IMR-90 (cell line): ENCODE results near the gene XPC. TPM values are rescaled to one million over a fixed set of nuclear protein-coding genes. Genes with fewer than 3 reads are reported as not detected.

Experiments
- ATAC-seq: fragments of 200-7000 bp; cut with Tn5 transposase; 2 replicates; pipeline ENCODE4 v1.9.1; 2020; ENCODE audit warnings: low read depth, mild to moderate bottlenecking, moderate library complexity
- BruUV-seq: library from RNA; stranded (reverse); fragments of 400-500 nt; replicated peaks from 2 replicates; lab custom pipeline; 2021; lab: Mats Ljungman, UMichigan
- CTCF ChIA-PET: fragments of 300-600 bp; formaldehyde crosslinking; extraction: SDS; loops from one replicate; lab custom pipeline; 2021; ENCODE audit warnings: antibody characterized with exemption; lab: Yijun Ruan, JAX
- POLR2A ChIA-PET: fragments of 300-600 bp; sonication (Branson Sonifier 250); formaldehyde crosslinking; loops from one replicate; lab custom pipeline; 2022; ENCODE audit warnings: antibody characterized with exemption; ENCODE audit not compliant: unreplicated experiment; lab: Charles Lee
- DNase-seq: peaks from one replicate; pipeline ENCODE4 v3.0.0; 2013
- H2AFZ ChIP-seq: replicated peaks from 2 replicates; pipeline ENCODE3; 2013; ENCODE audit warnings: low read length, mild to moderate bottlenecking; ENCODE audit not compliant: poor library complexity
- H2AK5ac ChIP-seq: 2 replicates; pipeline ENCODE4 v1.6.1; 2013; ENCODE audit warnings: low read depth, low read length, inconsistent platforms
- H2AK9ac ChIP-seq: replicated peaks from 2 replicates; pipeline ENCODE3; 2013; ENCODE audit warnings: mild to moderate bottlenecking, low read depth, low read length, moderate library complexity; ENCODE audit not compliant: poor library complexity
- H2BK120ac ChIP-seq: 2 replicates; pipeline ENCODE4 v1.6.1; 2013; ENCODE audit warnings: low read depth, low read length, inconsistent platforms
- H2BK15ac ChIP-seq: 3 replicates; pipeline ENCODE4 v1.6.1; 2013; ENCODE audit warnings: low read depth, low read length, inconsistent platforms
- H2BK20ac ChIP-seq: 2 replicates; pipeline ENCODE4 v1.6.1; 2013; ENCODE audit warnings: low read depth, mild to moderate bottlenecking, inconsistent platforms, low read length, moderate library complexity
- H2BK5ac ChIP-seq: 2 replicates; pipeline ENCODE4 v1.6.1; 2013; ENCODE audit warnings: mild to moderate bottlenecking, low read depth, low read length, inconsistent platforms; ENCODE audit not compliant: poor library complexity, severe bottlenecking
- H3K14ac ChIP-seq: replicated peaks from 2 replicates; pipeline ENCODE4 v1.6.1; 2013; ENCODE audit warnings: low read depth, low read length, inconsistent platforms
- H3K18ac ChIP-seq: 2 replicates; pipeline ENCODE4 v1.6.1; 2013; ENCODE audit warnings: low read depth, low read length, control low read depth
- H3K23ac ChIP-seq: 2 replicates; pipeline ENCODE4 v1.6.1; 2013; ENCODE audit warnings: low read depth, low read length, inconsistent platforms
- H3K27ac ChIP-seq: 2 replicates; pipeline ENCODE4 v1.5.1; 2013; ENCODE audit warnings: mild to moderate bottlenecking, control low read depth, low read length; ENCODE audit not compliant: insufficient read depth
- H3K27me3 ChIP-seq: 2 replicates; pipeline ENCODE4 v1.6.1; 2013; ENCODE audit warnings: low read length; ENCODE audit not compliant: control insufficient read depth, insufficient read depth
- H3K36me3 ChIP-seq: 2 replicates; pipeline ENCODE4 v1.6.1; 2013; ENCODE audit warnings: low read length, mixed read lengths; ENCODE audit not compliant: control insufficient read depth, insufficient read depth
- H3K4ac ChIP-seq: 2 replicates; pipeline ENCODE4 v1.6.1; 2013; ENCODE audit warnings: low read depth, low read length, inconsistent platforms
- H3K4me1 ChIP-seq: 2 replicates; pipeline ENCODE4 v1.6.1; 2013; ENCODE audit warnings: low read length, mixed read lengths; ENCODE audit not compliant: control insufficient read depth, insufficient read depth
- H3K4me2 ChIP-seq: 2 replicates; pipeline ENCODE4 v1.6.1; 2013; ENCODE audit warnings: low read depth, mild to moderate bottlenecking, control low read depth, low read length, moderate library complexity
- H3K4me3 ChIP-seq: 2 replicates; pipeline ENCODE4 v1.5.1; 2013; ENCODE audit warnings: low read depth, mild to moderate bottlenecking, control low read depth, low read length, moderate library complexity; ENCODE audit not compliant: insufficient read depth
- H3K56ac ChIP-seq: 2 replicates; pipeline ENCODE4 v1.6.1; 2013; ENCODE audit warnings: low read length, inconsistent platforms; ENCODE audit not compliant: insufficient read depth; ENCODE audit errors: extremely low read depth
- H3K79me1 ChIP-seq, 2 experiments: 2 replicates each; pipeline ENCODE4 v1.6.1; 2013; ENCODE audit warnings: low read length in 2 of 2, inconsistent platforms in 1 of 2, low read depth in 1 of 2
- H3K9ac ChIP-seq: 2 replicates; pipeline ENCODE4 v1.6.1; 2013; ENCODE audit warnings: low read depth, low read length, control low read depth
- H3K9me1 ChIP-seq: 2 replicates; pipeline ENCODE4 v1.6.1; 2013; ENCODE audit warnings: low read length, inconsistent platforms; ENCODE audit not compliant: insufficient read depth
- H3K9me3 ChIP-seq: 2 replicates; pipeline ENCODE4 v1.6.1; 2013; ENCODE audit warnings: low read length; ENCODE audit not compliant: control insufficient read depth, insufficient read depth
- H4K20me1 ChIP-seq: 2 replicates; pipeline ENCODE4 v1.6.1; 2013; ENCODE audit warnings: low read length, inconsistent platforms; ENCODE audit not compliant: insufficient read depth
- H4K5ac ChIP-seq: 2 replicates; pipeline ENCODE4 v1.6.1; 2013; ENCODE audit warnings: mild to moderate bottlenecking, low read depth, low read length, control low read depth
- H4K8ac ChIP-seq, 2 experiments: 2 replicates each; pipeline ENCODE4 v1.6.1; 2013; ENCODE audit warnings: low read depth in 2 of 2, low read length in 2 of 2, control low read depth in 1 of 2, inconsistent platforms in 1 of 2
- H4K91ac ChIP-seq: 2 replicates; pipeline ENCODE4 v1.6.1; 2013; ENCODE audit warnings: low read depth, low read length, inconsistent platforms; ENCODE audit not compliant: insufficient read depth
- BHLHE40 ChIP-seq: fragments of 150-350 bp; IDR thresholded peaks from 2 replicates; pipeline ENCODE4 v1.6.1; 2016; ENCODE audit warnings: mild to moderate bottlenecking, low read depth, low read length
- CHD1 ChIP-seq: IDR thresholded peaks from 2 replicates; pipeline ENCODE4 v1.6.1; 2012; ENCODE audit warnings: low read depth, low read length, improper control_type of control experiment
- CTCF ChIP-seq: conservative IDR thresholded peaks from 2 replicates; pipeline ENCODE4 v1.5.1; 2012; ENCODE audit warnings: mild to moderate bottlenecking, low read depth, low read length, improper control_type of control experiment
- MAFK ChIP-seq: IDR thresholded peaks from 2 replicates; pipeline ENCODE4 v1.6.1; 2012; ENCODE audit warnings: low read depth, low read length, improper control_type of control experiment
- MAZ ChIP-seq: IDR thresholded peaks from 2 replicates; pipeline ENCODE4 v1.6.1; 2012; ENCODE audit warnings: low read depth, mild to moderate bottlenecking, low read length, improper control_type of control experiment, moderate library complexity, borderline replicate concordance
- MXI1 ChIP-seq: IDR thresholded peaks from 2 replicates; pipeline ENCODE4 v1.6.1; 2012; ENCODE audit warnings: low read depth, mild to moderate bottlenecking, low read length, moderate library complexity, borderline replicate concordance
- NFE2L2 ChIP-seq: fragments of 150-350 bp; IDR thresholded peaks from 2 replicates; pipeline ENCODE4 v1.6.1; 2016; ENCODE audit warnings: low read depth, mild to moderate bottlenecking, low read length
- POLR2A ChIP-seq: IDR thresholded peaks from 2 replicates; pipeline ENCODE4 v1.6.1; 2012; ENCODE audit warnings: mild to moderate bottlenecking, low read depth, low read length
- RAD21 ChIP-seq: IDR thresholded peaks from 2 replicates; pipeline ENCODE4 v1.6.1; 2012; ENCODE audit warnings: low read length, improper control_type of control experiment
- RFX5 ChIP-seq: IDR thresholded peaks from 2 replicates; pipeline ENCODE4 v1.8.0; 2012; ENCODE audit warnings: low read depth, mild to moderate bottlenecking, low read length, moderate library complexity
- WGBS, 2 experiments: methylation state at CpG; one replicate each; pipeline versions ENCODE4 v1.1.5 to v1.1.7; 2013; ENCODE audit warnings: missing lambda C conversion rate in 2 of 2; ENCODE audit not compliant: insufficient read length in 1 of 2; ENCODE audit errors: extremely low coverage in 2 of 2; 5-methylcytosine and 5-hydroxymethylcytosine counted together
- dilution Hi-C: fragments of 300-500 bp; cut with HindIII; formaldehyde crosslinking; loops from one replicate; pipeline ENCODE4 v1.14.3; 2018; ENCODE audit warnings: low sequenced_read_pairs; ENCODE audit not compliant: unreplicated experiment
- in situ Hi-C: fragments of 300-500 bp; cut with MboI; formaldehyde crosslinking; loops from 3 replicates; pipeline ENCODE4 v1.14.3; 2019; ENCODE audit warnings: low sequenced_read_pairs, inconsistent platforms, mixed read lengths
- intact Hi-C: fragments of 100-400 bp; cut with micrococcal nuclease; formaldehyde crosslinking; loops from 2 replicates; pipeline ENCODE4 v1.10.0; 2022
- polyA plus RNA-seq, 3 experiments: library from polyadenylated mRNA; depleted of rRNA; stranded (reverse); fragments of >200 nt; gene quantifications; 2 replicates each; pipeline ENCODE4 v1.2.3, GENCODE V29; 2012; ENCODE audit warnings: low replicate concordance in 1 of 3
- total RNA-seq: library from RNA; depleted of rRNA; stranded (reverse); fragments of >200 nt; gene quantifications from 2 replicates; pipeline ENCODE4 v1.2.3, GENCODE V29; 2012
- TF ChIP-seq, protein P1 (sequence below): fragments of 150-350 bp; IDR thresholded peaks from 2 replicates; pipeline ENCODE4 v1.6.1; 2017; ENCODE audit warnings: mild to moderate bottlenecking, antibody characterized with exemption, low read length, low read depth

Gene XPC
- total and polyA plus RNA-seq, 2 of the 4 experiments (the other 2 are of a cell fraction), result 30.9 to 48.8 TPM

DNA sequence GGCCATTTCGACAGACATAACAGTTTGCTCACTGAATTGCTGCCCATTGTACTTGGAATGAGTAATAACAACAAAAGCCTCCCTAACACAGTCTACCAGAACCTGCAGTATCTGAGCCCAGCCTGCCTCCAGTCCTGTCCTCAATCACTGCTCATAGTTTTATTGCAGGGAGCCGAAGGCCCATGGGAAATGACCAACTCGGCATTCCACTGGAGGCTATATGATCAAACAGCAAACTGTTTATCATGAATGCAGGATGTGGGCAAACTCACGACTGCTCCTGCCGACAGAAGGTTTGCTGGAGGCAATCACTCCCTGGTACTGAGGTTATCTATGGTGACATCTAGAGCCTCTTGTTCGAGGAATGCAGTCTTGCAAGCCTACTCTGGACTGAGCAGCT, 46.5 kb upstream of the XPC start:
- H3K56ac ChIP-seq, result peak overlapping the region; percentile 22; the same call in 1 of the 2 replicates
- peak overlapping the region; percentile 92; the same call in 2 of the 3 replicates for H2BK15ac ChIP-seq
- in situ Hi-C loops (no loop called here), dilution Hi-C loops (no loop called here), intact Hi-C loops (no loop called here)
- peak overlapping the region; percentile 92 for H3K14ac ChIP-seq
- H3K18ac ChIP-seq, result peak overlapping the region; percentile 90
- no peak overlapping the region for H3K4me2 ChIP-seq
- peak overlapping the region; percentile 94 for H3K4ac ChIP-seq
- BruUV-seq, result no TSS peak
- peak overlapping the region; percentile 73 for H4K5ac ChIP-seq
- H3K36me3 ChIP-seq, result no peaks in the 10 kb centered on the region
- peak; percentile 72 for ATAC-seq
- TF ChIP-seq MAFK, result no peak
- TF ChIP-seq MAZ, result no peak
- TF ChIP-seq RAD21, result no peak
- TF ChIP-seq BHLHE40, result no peak
- no peak for TF ChIP-seq MXI1
- TF ChIP-seq NFE2L2, result no peak
- TF ChIP-seq RFX5, result no peak
- no peak for TF ChIP-seq CTCF
- TF ChIP-seq POLR2A, result no peak
- TF ChIP-seq, protein P1, sequence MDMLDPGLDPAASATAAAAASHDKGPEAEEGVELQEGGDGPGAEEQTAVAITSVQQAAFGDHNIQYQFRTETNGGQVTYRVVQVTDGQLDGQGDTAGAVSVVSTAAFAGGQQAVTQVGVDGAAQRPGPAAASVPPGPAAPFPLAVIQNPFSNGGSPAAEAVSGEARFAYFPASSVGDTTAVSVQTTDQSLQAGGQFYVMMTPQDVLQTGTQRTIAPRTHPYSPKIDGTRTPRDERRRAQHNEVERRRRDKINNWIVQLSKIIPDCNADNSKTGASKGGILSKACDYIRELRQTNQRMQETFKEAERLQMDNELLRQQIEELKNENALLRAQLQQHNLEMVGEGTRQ, result no peak
- no peak for TF ChIP-seq CHD1
- peak overlapping the region; percentile 86 for H2BK20ac ChIP-seq
- no peaks in the 10 kb centered on the region for H3K9me3 ChIP-seq
- peaks cover 21% of the 10 kb centered on the region for H3K4me1 ChIP-seq
- peak overlapping the region; percentile 44; the same call in 1 of the 2 replicates for H3K27ac ChIP-seq
- H3K23ac ChIP-seq, result peak overlapping the region; percentile 84; the same call in 1 of the 2 replicates
- H3K79me1 ChIP-seq, result no peaks in the 10 kb centered on the region
- H3K4me3 ChIP-seq, result no peak overlapping the region
- H4K8ac ChIP-seq, result peak overlapping the region; percentile 49 to 80; a peak in 3 of 4 replicates
- no peaks in the 10 kb centered on the region for H4K20me1 ChIP-seq
- peak overlapping the region; percentile 94; the same call in 1 of the 2 replicates for H2AK5ac ChIP-seq
- H4K91ac ChIP-seq, result peak overlapping the region; percentile 92
- peak overlapping the region; percentile 59 for H2BK5ac ChIP-seq
- 60% methylated on average over 1 of the region's 6 CpGs; no CpG with 5 or more reads in 1 of the 2 experiments for WGBS, 2 experiments
- H3K9me1 ChIP-seq, result peaks cover 10% of the 10 kb centered on the region
- peak; percentile 51 for DNase-seq
- peak overlapping the region; percentile 90 for H2BK120ac ChIP-seq
- H3K9ac ChIP-seq, result no peak overlapping the region
- H2AFZ ChIP-seq, result no peak overlapping the region
- no peaks in the 10 kb centered on the region for H3K27me3 ChIP-seq
- POLR2A ChIA-PET, result no interaction called here
- CTCF ChIA-PET, result interaction anchor here (1.3 kb wide), 1 partner anchor 21 kb away, joined by 3 read pairs; no protein-coding TSS in a partner anchor
- H2AK9ac ChIP-seq, result no peak overlapping the region
